A673 (cell line): ENCODE data around the gene CXXC4. TPM values are rescaled to one million over a fixed set of nuclear protein-coding genes. Genes with fewer than 3 reads are reported as not detected.
A peak's percentile ranks its signal among the peaks of the same experiment; 100 is the strongest.

Experiments used
- Bru-seq: library from RNA; stranded (reverse); fragments of 400-500 nt; gene quantifications from one replicate; lab custom pipeline; 2021; lab: Mats Ljungman, UMichigan
- BruChase-seq, 2 experiments: library from RNA; stranded (reverse); fragments of 400-500 nt; gene quantifications; one replicate each; lab custom pipeline; 2021; lab: Mats Ljungman, UMichigan
- BruUV-seq: library from RNA; stranded (reverse); fragments of 400-500 nt; replicated peaks from 2 replicates; lab custom pipeline; 2021; lab: Mats Ljungman, UMichigan
- CTCF ChIA-PET: fragments of 300-600 bp; sonication (Branson Sonifier 250); formaldehyde crosslinking; loops from one replicate; lab custom pipeline; 2022; ENCODE audit warnings: antibody characterized with exemption; lab: Charles Lee
- POLR2A ChIA-PET: fragments of 300-600 bp; sonication (Branson Sonifier 250); formaldehyde crosslinking; loops from one replicate; lab custom pipeline; 2022; ENCODE audit warnings: antibody characterized with exemption; ENCODE audit not compliant: low non-redundant PET; lab: Charles Lee
- DNase-seq: peaks from one replicate; pipeline ENCODE4 v3.0.0-alpha.2; 2015; ENCODE audit warnings: low spot score
- H3K27ac ChIP-seq: fragments of 200-600 bp; sonication (generic); 2 replicates; pipeline ENCODE4 v1.5.1; 2016; ENCODE audit warnings: mixed run types, low read depth, mild to moderate bottlenecking, mixed read lengths, antibody characterized with exemption, low read length; ENCODE audit not compliant: poor library complexity, severe bottlenecking
- H3K27me3 ChIP-seq: fragments of 200-600 bp; sonication (generic); replicated peaks from 2 replicates; pipeline ENCODE4 v1.6.1; 2017; ENCODE audit warnings: mixed run types, low read depth, mild to moderate bottlenecking, mixed read lengths, antibody characterized with exemption, low read length; ENCODE audit not compliant: insufficient read depth, poor library complexity
- H3K36me3 ChIP-seq: fragments of 200-600 bp; sonication (generic); 2 replicates; pipeline ENCODE4 v1.6.1; 2016; ENCODE audit warnings: mixed run types, mild to moderate bottlenecking, mixed read lengths, antibody characterized with exemption, low read length; ENCODE audit not compliant: insufficient read depth, poor library complexity, severe bottlenecking
- H3K4me1 ChIP-seq: fragments of 200-600 bp; sonication (generic); 2 replicates; pipeline ENCODE4 v1.6.1; 2017; ENCODE audit warnings: mixed run types, mild to moderate bottlenecking, mixed read lengths, antibody characterized with exemption, low read length; ENCODE audit not compliant: insufficient read depth, poor library complexity, severe bottlenecking
- H3K4me3 ChIP-seq: fragments of 200-600 bp; sonication (generic); 2 replicates; pipeline ENCODE4 v1.5.1; 2016; ENCODE audit warnings: low read depth, mixed run types, mild to moderate bottlenecking, mixed read lengths, low read length; ENCODE audit not compliant: poor library complexity, severe bottlenecking
- H3K9me3 ChIP-seq: fragments of 200-600 bp; sonication (generic); 2 replicates; pipeline ENCODE4 v1.6.1; 2016; ENCODE audit warnings: mixed run types, low read depth, mild to moderate bottlenecking, mixed read lengths, antibody characterized with exemption, low read length; ENCODE audit not compliant: poor library complexity, severe bottlenecking
- EZH2 ChIP-seq: fragments of 200-600 bp; sonication (generic); IDR thresholded peaks from 2 replicates; pipeline ENCODE4 v1.6.1; 2017; ENCODE audit warnings: borderline replicate concordance, low read depth, mild to moderate bottlenecking, mixed read lengths, antibody characterized with exemption, low read length; ENCODE audit not compliant: poor library complexity, severe bottlenecking
- intact Hi-C: fragments of 100-400 bp; cut with micrococcal nuclease; formaldehyde crosslinking; loops from one replicate; pipeline ENCODE4 v1.10.0; 2022; ENCODE audit not compliant: unreplicated experiment
- long read RNA-seq: library from polyadenylated mRNA; stranded (forward); transcript quantifications from one replicate; pipeline ENCODE4 v2.0.0, GENCODE V29; 2022
- total RNA-seq: library from RNA; stranded (reverse); gene quantifications from 2 replicates; pipeline ENCODE4 v1.2.3, GENCODE V29; 2021
- TF ChIP-seq, protein P1 (sequence below): fragments of 300-800, 200-600 bp; sonication (generic); conservative IDR thresholded peaks from 2 replicates; pipeline ENCODE4 v1.5.1; 2017; ENCODE audit warnings: low read depth, mild to moderate bottlenecking, antibody characterized with exemption, low read length, moderate library complexity, mixed read lengths

Gene CXXC4
- 1.8 and 2.2 TPM in 2 replicates for total RNA-seq
- percentile 52 among the genes with signal in this experiment for Bru-seq, nascent RNA
- percentile 68 among the genes with signal in this experiment for BruChase-seq, experiment 1, labeled RNA remaining after a 2-hour chase
- percentile 49 among the genes with signal in this experiment for BruChase-seq, experiment 2, labeled RNA remaining after a 6-hour chase
- long read RNA-seq, partial matches to known transcripts: 1 of 1 reads
- long read RNA-seq, other reads (novel, unspliced or antisense): 0 of 1 reads

DNA sequence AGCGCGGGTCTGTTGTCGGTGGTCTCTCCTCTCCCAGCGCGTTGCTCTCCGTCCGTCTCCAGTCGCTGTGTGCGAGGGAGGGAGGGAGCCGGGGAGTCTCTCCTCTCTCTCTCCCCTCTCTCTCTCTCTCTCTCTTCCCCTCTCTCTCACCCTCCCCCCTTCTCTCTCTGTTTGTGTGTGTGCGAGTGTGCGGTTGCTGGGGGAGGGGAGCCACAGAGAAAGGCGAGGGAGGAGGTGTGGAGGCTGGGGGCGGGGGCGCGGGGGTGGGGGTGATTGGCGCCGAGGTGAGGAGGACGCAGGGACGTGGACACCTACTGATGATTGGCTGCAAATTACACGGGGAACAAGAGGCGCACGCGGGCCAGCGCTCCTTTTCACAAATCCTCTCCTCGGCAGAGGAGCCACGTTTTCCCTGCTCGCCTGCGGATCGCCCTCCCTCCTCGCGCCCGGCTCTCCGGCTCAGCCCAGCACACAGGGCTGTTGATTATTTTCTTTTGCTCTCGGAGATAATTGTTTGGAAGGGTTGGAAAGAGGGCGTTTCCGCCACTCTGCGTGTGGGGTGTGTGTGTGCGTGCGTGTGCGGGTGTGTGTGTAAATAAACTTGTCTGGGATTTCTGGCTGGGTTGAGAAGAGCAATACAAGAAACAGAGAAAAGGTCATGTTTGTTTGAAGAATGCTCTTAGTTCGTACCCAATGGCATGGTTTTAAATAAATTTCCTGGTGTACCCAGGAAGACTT lies at the start of gene CXXC4:
TSS of gene CXXC4 (minus strand) at position 73 of the 738 bp plus-strand sequence. CDS start 3,092 bp downstream, outside the sequence.
- Histone ChIP-seq H3K4me3 (peak within 1 kb of the TSS; percentile 65), H3K36me3 (no peaks in the 10 kb centered on the region), H3K9me3 (no peaks in the 10 kb centered on the region), H3K27me3 (no peaks in the 10 kb centered on the region), H3K27ac (peak within 1 kb of the TSS; percentile 72), H3K4me1 (peaks cover 39% of the 10 kb centered on the region)
- CTCF ChIA-PET: no interaction called here
- intact Hi-C loops: no loop called here
- TF ChIP-seq, protein P1, sequence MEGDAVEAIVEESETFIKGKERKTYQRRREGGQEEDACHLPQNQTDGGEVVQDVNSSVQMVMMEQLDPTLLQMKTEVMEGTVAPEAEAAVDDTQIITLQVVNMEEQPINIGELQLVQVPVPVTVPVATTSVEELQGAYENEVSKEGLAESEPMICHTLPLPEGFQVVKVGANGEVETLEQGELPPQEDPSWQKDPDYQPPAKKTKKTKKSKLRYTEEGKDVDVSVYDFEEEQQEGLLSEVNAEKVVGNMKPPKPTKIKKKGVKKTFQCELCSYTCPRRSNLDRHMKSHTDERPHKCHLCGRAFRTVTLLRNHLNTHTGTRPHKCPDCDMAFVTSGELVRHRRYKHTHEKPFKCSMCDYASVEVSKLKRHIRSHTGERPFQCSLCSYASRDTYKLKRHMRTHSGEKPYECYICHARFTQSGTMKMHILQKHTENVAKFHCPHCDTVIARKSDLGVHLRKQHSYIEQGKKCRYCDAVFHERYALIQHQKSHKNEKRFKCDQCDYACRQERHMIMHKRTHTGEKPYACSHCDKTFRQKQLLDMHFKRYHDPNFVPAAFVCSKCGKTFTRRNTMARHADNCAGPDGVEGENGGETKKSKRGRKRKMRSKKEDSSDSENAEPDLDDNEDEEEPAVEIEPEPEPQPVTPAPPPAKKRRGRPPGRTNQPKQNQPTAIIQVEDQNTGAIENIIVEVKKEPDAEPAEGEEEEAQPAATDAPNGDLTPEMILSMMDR: no peak
- no peak for TF ChIP-seq EZH2
- peak; percentile 80 for DNase-seq
- BruUV-seq: TSS peak; percentile 78
- POLR2A ChIA-PET: no interaction called here

DNA sequence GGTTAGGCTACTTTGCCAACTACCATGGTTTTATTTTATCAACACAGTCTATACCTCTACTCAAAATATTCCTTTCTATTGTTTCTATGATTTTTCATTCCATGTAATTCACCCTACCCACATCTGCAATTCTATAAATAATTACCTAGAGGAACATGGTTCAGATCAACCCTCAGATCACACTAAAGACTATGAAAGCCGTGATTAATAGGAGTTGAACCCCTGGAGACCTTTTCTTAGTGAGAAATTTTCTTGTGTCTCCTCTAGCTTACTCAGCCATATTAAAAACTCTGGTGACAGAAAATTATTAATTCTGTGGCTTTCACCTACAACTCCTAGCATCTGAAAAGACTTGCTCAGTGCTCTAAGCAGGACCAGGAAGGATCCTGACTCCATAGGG lies 38.5 kb upstream of the CXXC4 start:
- Histone ChIP-seq H3K4me1 (no peaks in the 10 kb centered on the region), H3K36me3 (no peaks in the 10 kb centered on the region), H3K9me3 (no peaks in the 10 kb centered on the region), H3K27ac (no peak overlapping the region), H3K4me3 (no peak overlapping the region), H3K27me3 (no peaks in the 10 kb centered on the region)
- TF ChIP-seq EZH2: no peak
- TF ChIP-seq, protein P1: no peak
- intact Hi-C loops: no loop called here
- DNase-seq: no peak
- BruUV-seq: no TSS peak
- POLR2A ChIA-PET: no interaction called here
- CTCF ChIA-PET: no interaction called here

DNA sequence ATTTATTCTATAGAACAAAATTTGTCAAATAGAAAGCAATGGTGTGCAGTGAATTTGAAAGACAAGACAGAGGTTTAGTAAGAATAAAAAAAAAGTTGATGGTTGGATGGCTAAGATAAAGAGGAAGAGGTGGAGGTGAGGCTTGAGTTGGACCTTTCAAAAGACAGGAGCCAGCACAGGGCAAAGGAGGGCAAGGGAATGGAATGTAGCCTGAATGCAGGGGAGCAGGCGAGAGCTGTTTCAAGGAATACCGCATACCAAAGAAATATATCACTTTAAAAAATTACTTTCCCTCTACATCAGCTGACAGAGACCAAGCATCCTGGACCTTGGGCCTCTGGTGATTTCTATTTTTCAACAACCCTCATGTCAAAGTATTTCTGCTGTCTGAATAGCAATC lies 38.0 kb upstream of the CXXC4 start:
- ChIA-PET CTCF (no interaction called here), POLR2A (no interaction called here)
- Histone ChIP-seq H3K27ac (no peak overlapping the region), H3K4me1 (no peaks in the 10 kb centered on the region), H3K4me3 (no peak overlapping the region), H3K36me3 (no peaks in the 10 kb centered on the region), H3K9me3 (no peaks in the 10 kb centered on the region), H3K27me3 (no peaks in the 10 kb centered on the region)
- no TSS peak for BruUV-seq
- intact Hi-C loops: no loop called here
- TF ChIP-seq, protein P1: no peak
- no peak for TF ChIP-seq EZH2
- DNase-seq: no peak
